NCI-H2171 treated with DMSO at 0.1 percent for 48 hours (cell line): ENCODE measurements around the gene ACAA1.
"Not testable (repeated sequence)": the region's sequence is repeated elsewhere in the genome, so short reads cannot be mapped to it uniquely, and the experiment has no call there.

Source experiments
- DNase-seq: peaks from one replicate; lab custom pipeline; 2025; lab: John Stamatoyannopoulos, UW

The ACAA1 gene

GRCh38 chr3:38135621-38136277 is 1.2 kb downstream of the ACAA1 start:
- DNase-seq, result not testable (repeated sequence)

GRCh38 chr3:38134517-38135143 is 2.3 kb downstream of the ACAA1 start:
- not testable (repeated sequence) for DNase-seq

GRCh38 chr3:38133557-38134405 is 3.1 kb downstream of the ACAA1 start:
- no peak for DNase-seq

GRCh38 chr3:38133209-38133556 is 3.7 kb downstream of the ACAA1 start:
- no peak for DNase-seq

- no peak for DNase-seq
These were observed 5.1 kb downstream of the ACAA1 start for GRCh38 chr3:38131621-38132369.

- no peak for DNase-seq
These were observed 6.3 kb downstream of the ACAA1 start for GRCh38 chr3:38130631-38131065.

GRCh38 chr3:38129058-38129457 is 7.9 kb downstream of the ACAA1 start:
- DNase-seq, result no peak

GRCh38 chr3:38128303-38128655 is 8.6 kb downstream of the ACAA1 start:
- DNase-seq, result no peak

- DNase-seq, result no peak
These were observed 9.2 kb downstream of the ACAA1 start for GRCh38 chr3:38127611-38128302.

GRCh38 chr3:38126121-38126892 is 10.6 kb downstream of the ACAA1 start:
- DNase-seq, result no peak

GRCh38 chr3:38125305-38126120 is 11.4 kb downstream of the ACAA1 start:
- no peak for DNase-seq

- no peak for DNase-seq
These were observed 12.4 kb downstream of the ACAA1 start for GRCh38 chr3:38124324-38125122.

- no peak for DNase-seq
These were observed 14.1 kb downstream of the ACAA1 start for GRCh38 chr3:38122712-38123290.

- DNase-seq, result no peak
These were observed 15.0 kb downstream of the ACAA1 start for GRCh38 chr3:38121832-38122461.

GRCh38 chr3:38121451-38121831 is 15.5 kb downstream of the ACAA1 start:
- no peak for DNase-seq

GRCh38 chr3:38120693-38121450 is 16.1 kb downstream of the ACAA1 start:
- no peak for DNase-seq

- no peak for DNase-seq
These were observed 16.9 kb downstream of the ACAA1 start for GRCh38 chr3:38119821-38120692.
